MCF 10A (cell line): ENCODE results near the gene MCM9. TPM values are rescaled to one million over a fixed set of nuclear protein-coding genes. Genes with fewer than 3 reads are reported as not detected.

Experiments
- BruUV-seq: library from RNA; stranded (reverse); fragments of 400-500 nt; replicated peaks from 2 replicates; lab custom pipeline; 2021; lab: Mats Ljungman, UMichigan
- CTCF ChIA-PET: fragments of 300-600 bp; sonication (Branson Sonifier 250); formaldehyde crosslinking; extraction: SDS; loops from one replicate; lab custom pipeline; 2021; ENCODE audit warnings: antibody characterized with exemption, inconsistent platforms; lab: Yijun Ruan, JAX
- POLR2A ChIA-PET: fragments of 300-600, 350-650 bp; sonication (Branson Sonifier 250); formaldehyde crosslinking; extraction: SDS; loops from one replicate; lab custom pipeline; 2020; ENCODE audit warnings: antibody characterized with exemption, inconsistent platforms; lab: Yijun Ruan, JAX
- DNase-seq: peaks from one replicate; pipeline ENCODE4 v3.0.0-alpha.2; 2018; ENCODE audit not compliant: unreplicated experiment
- H3K27ac Mint-ChIP-seq: one replicate; pipeline ENCODE4 v1.8.0; 2022; ENCODE audit warnings: mild to moderate bottlenecking, low read depth, mixed read lengths; ENCODE audit not compliant: unreplicated experiment
- H3K27me3 Mint-ChIP-seq: one replicate; pipeline ENCODE4 v1.8.0; 2022; ENCODE audit warnings: mixed read lengths; ENCODE audit not compliant: insufficient read depth, unreplicated experiment
- H3K36me3 Mint-ChIP-seq: one replicate; pipeline ENCODE4 v1.8.0; 2022; ENCODE audit warnings: mild to moderate bottlenecking, moderate library complexity, mixed read lengths; ENCODE audit not compliant: insufficient read depth, unreplicated experiment
- H3K4me1 Mint-ChIP-seq: one replicate; pipeline ENCODE4 v1.8.0; 2022; ENCODE audit warnings: mixed read lengths; ENCODE audit not compliant: insufficient read depth, unreplicated experiment
- H3K4me3 Mint-ChIP-seq: one replicate; pipeline ENCODE4 v1.8.0; 2022; ENCODE audit warnings: mild to moderate bottlenecking, moderate library complexity, mixed read lengths; ENCODE audit not compliant: unreplicated experiment
- H3K9me3 Mint-ChIP-seq: one replicate; pipeline ENCODE4 v1.8.0; 2022; ENCODE audit warnings: mixed read lengths; ENCODE audit not compliant: unreplicated experiment
- CTCF ChIP-seq: fragments of 200-600 bp; IDR thresholded peaks from one replicate; pipeline ENCODE4 v1.8.0; 2022; ENCODE audit warnings: antibody characterized with exemption, mild to moderate bottlenecking; ENCODE audit not compliant: unreplicated experiment
- intact Hi-C: fragments of 100-400 bp; cut with micrococcal nuclease; formaldehyde crosslinking; loops from 2 replicates; pipeline ENCODE4 v1.14.1; 2022
- total RNA-seq: library from RNA; stranded (reverse); gene quantifications from 2 replicates; pipeline ENCODE4 v1.2.3, GENCODE V29; 2022

Gene MCM9
- total RNA-seq, 1 experiment from 2014 or later, result 13.0 TPM

GRCh38 chr6:118789954-118790353 is 145.0 kb downstream of the MCM9 start:
- intact Hi-C loops, result no loop called here
- H3K9me3 Mint-ChIP-seq, result no peaks in the 10 kb centered on the region
- no peaks in the 10 kb centered on the region for H3K4me1 Mint-ChIP-seq
- no peaks in the 10 kb centered on the region for H3K27me3 Mint-ChIP-seq
- no peak overlapping the region for H3K27ac Mint-ChIP-seq
- ChIA-PET CTCF (interaction anchor here (0.7 to 3.9 kb wide), 2 partner anchors 11 to 13 kb away, joined by 3 to 30 read pairs; no protein-coding TSS in a partner anchor), POLR2A (interaction anchor here (0.6 kb wide), 1 partner anchor 144 kb away, joined by 3 read pairs; no protein-coding TSS in a partner anchor)
- no peak for TF ChIP-seq CTCF
- DNase-seq, result no peak
- H3K4me3 Mint-ChIP-seq, result no peak overlapping the region
- no TSS peak for BruUV-seq
- H3K36me3 Mint-ChIP-seq, result no peaks in the 10 kb centered on the region

GRCh38 chr6:118789419-118789818 is 145.5 kb downstream of the MCM9 start:
- ChIA-PET POLR2A (no interaction called here), CTCF (interaction anchor here (0.7 to 3.9 kb wide), 3 partner anchors 11 to 113 kb away, joined by 3 to 30 read pairs (median 3); no protein-coding TSS in a partner anchor)
- intact Hi-C loops, result no loop called here
- Mint-ChIP-seq H3K9me3 (no peaks in the 10 kb centered on the region), H3K4me1 (peaks cover under 1% of the 10 kb centered on the region), H3K27ac (no peak overlapping the region), H3K36me3 (no peaks in the 10 kb centered on the region), H3K4me3 (no peak overlapping the region), H3K27me3 (no peaks in the 10 kb centered on the region)
- DNase-seq, result no peak
- TF ChIP-seq CTCF, result no peak
- BruUV-seq, result no TSS peak

GRCh38 chr6:118788702-118789101 is 146.3 kb downstream of the MCM9 start:
- no peak overlapping the region for H3K4me3 Mint-ChIP-seq
- no peak for DNase-seq
- ChIA-PET POLR2A (no interaction called here), CTCF (interaction anchor here (0.6 to 3.9 kb wide), 4 partner anchors 12 to 351 kb away, joined by 3 to 30 read pairs (median 3); no protein-coding TSS in a partner anchor)
- no peaks in the 10 kb centered on the region for H3K36me3 Mint-ChIP-seq
- peaks cover 7% of the 10 kb centered on the region for H3K4me1 Mint-ChIP-seq
- H3K9me3 Mint-ChIP-seq, result no peaks in the 10 kb centered on the region
- intact Hi-C loops, result no loop called here
- TF ChIP-seq CTCF, result no peak
- no peak overlapping the region for H3K27ac Mint-ChIP-seq
- no TSS peak for BruUV-seq
- no peaks in the 10 kb centered on the region for H3K27me3 Mint-ChIP-seq

- Mint-ChIP-seq H3K36me3 (no peaks in the 10 kb centered on the region), H3K9me3 (no peaks in the 10 kb centered on the region), H3K4me1 (peaks cover 7% of the 10 kb centered on the region), H3K27ac (no peak overlapping the region), H3K27me3 (no peaks in the 10 kb centered on the region), H3K4me3 (no peak overlapping the region)
- DNase-seq, result no peak
- POLR2A ChIA-PET, result interaction anchor here (0.9 kb wide), 1 partner anchor 17 kb away, joined by 3 read pairs; no protein-coding TSS in a partner anchor
- intact Hi-C loops, result no loop called here
- no peak for TF ChIP-seq CTCF
- CTCF ChIA-PET, result interaction anchor here (0.6 to 3.1 kb wide), 9 partner anchors 11 to 809 kb away, joined by 3 to 17 read pairs (median 3); no protein-coding TSS in a partner anchor
- BruUV-seq, result no TSS peak
Measured at GRCh38 chr6:118787724-118788423, 147.1 kb downstream of the MCM9 start.
